HCT116 (cell line): ENCODE data around the gene UBE2G2. TPM values are rescaled to one million over a fixed set of nuclear protein-coding genes. Genes with fewer than 3 reads are reported as not detected.

ENCODE experiments used
- ATAC-seq: fragments of 200-7000 bp; cut with Tn5 transposase; 2 replicates; pipeline ENCODE4 v1.9.1; 2020; ENCODE audit warnings: mild to moderate bottlenecking, moderate library complexity
- BruUV-seq: library from RNA; stranded (reverse); fragments of 400-500 nt; replicated peaks from 2 replicates; lab custom pipeline; 2021; lab: Mats Ljungman, UMichigan
- CTCF ChIA-PET: fragments of 300-600 bp; sonication (Branson Sonifier 250); formaldehyde crosslinking; loops from one replicate; lab custom pipeline; 2021; ENCODE audit warnings: antibody characterized with exemption; lab: Charles Lee
- POLR2A ChIA-PET: fragments of 300-600, 350-600 bp; sonication (Branson Sonifier 250); formaldehyde crosslinking; loops from one replicate; lab custom pipeline; 2021; ENCODE audit warnings: antibody characterized with exemption; lab: Charles Lee
- RAD21 ChIA-PET, 2 experiments: fragments of 300-600 bp; sonication (Branson Sonifier 250); formaldehyde crosslinking; loops; one replicate each; lab custom pipeline; 2023; ENCODE audit warnings: low total read pairs in 2 of 2; ENCODE audit not compliant: uncharacterized antibody in 2 of 2, unreplicated experiment in 2 of 2, low non-redundant PET in 1 of 2; lab: Charles Lee
- DNase-seq: peaks from one replicate; pipeline ENCODE4 v3.0.0-alpha.2; 2010; ENCODE audit warnings: low read depth, low spot score
- H2AFZ ChIP-seq: fragments of 200-600 bp; shearing (Covaris generic), sonication (generic); 2 replicates; pipeline ENCODE4 v1.6.1; 2017; ENCODE audit warnings: low read depth, mixed run types, mixed read lengths, antibody characterized with exemption, low read length; ENCODE audit not compliant: poor library complexity, severe bottlenecking
- H3K27ac ChIP-seq: 2 replicates; pipeline ENCODE4 v1.5.1; 2012; ENCODE audit warnings: low read depth, low read length
- H3K27me3 ChIP-seq: fragments of 200-600 bp; sonication (generic); 2 replicates; pipeline ENCODE4 v1.6.1; 2016; ENCODE audit warnings: mixed run types, low read length, mixed read lengths; ENCODE audit not compliant: insufficient read depth
- H3K36me3 ChIP-seq, 2 experiments: fragments of 200-500 bp in 1 of 2; fragments of 200-600 bp in 1 of 2; sonication (Bioruptor generic) in 1 of 2; sonication (generic) in 1 of 2; 2 replicates each; pipeline versions ENCODE4 v1.5.1 to v1.6.1; 2014 to 2016; ENCODE audit warnings: low read length in 2 of 2, inconsistent platforms in 1 of 2, mixed read lengths in 1 of 2, mixed run types in 1 of 2; ENCODE audit not compliant: insufficient read depth in 2 of 2, control insufficient read depth in 1 of 2
- H3K4me1 ChIP-seq, 2 experiments: fragments of 200-600 bp in 1 of 2; sonication (generic) in 1 of 2; 2 replicates each; pipeline versions ENCODE4 v1.5.1 to v1.6.1; 2012 to 2017; ENCODE audit warnings: low read length in 2 of 2, inconsistent platforms in 1 of 2, mild to moderate bottlenecking in 1 of 2, mixed read lengths in 1 of 2, mixed run types in 1 of 2, moderate library complexity in 1 of 2; ENCODE audit not compliant: insufficient read depth in 2 of 2, control insufficient read depth in 1 of 2
- H3K4me2 ChIP-seq: fragments of 200-600 bp; sonication (generic); 2 replicates; pipeline ENCODE4 v1.6.1; 2017; ENCODE audit warnings: mixed run types, low read length, mixed read lengths
- H3K4me3 ChIP-seq, 2 experiments: fragments of 200-600 bp in 1 of 2; sonication (generic) in 1 of 2; replicated peaks in 1 of 2; 2 replicates each; pipeline ENCODE4 v1.5.1; 2011 to 2016; ENCODE audit warnings: low read length in 2 of 2, control low read depth in 1 of 2, low read depth in 1 of 2, mild to moderate bottlenecking in 1 of 2, mixed read lengths in 1 of 2, mixed run types in 1 of 2
- H3K79me2 ChIP-seq: fragments of 200-600 bp; sonication (generic); 2 replicates; pipeline ENCODE4 v1.6.1; 2017; ENCODE audit warnings: mild to moderate bottlenecking, mixed run types, low read length, moderate library complexity, mixed read lengths; ENCODE audit not compliant: insufficient read depth
- H3K9ac ChIP-seq: fragments of 200-600 bp; sonication (generic); 2 replicates; pipeline ENCODE4 v1.6.1; 2016; ENCODE audit warnings: low read length, mixed read lengths
- H3K9me2 ChIP-seq: fragments of 200-600 bp; sonication (generic), shearing (Covaris generic); 2 replicates; pipeline ENCODE4 v1.6.1; 2017; ENCODE audit warnings: mixed run types, mild to moderate bottlenecking, moderate library complexity; ENCODE audit not compliant: insufficient read depth
- H3K9me3 ChIP-seq, 2 experiments: fragments of 200-500 bp in 1 of 2; fragments of 200-600 bp in 1 of 2; sonication (Bioruptor generic) in 1 of 2; sonication (generic) in 1 of 2; 2 replicates each; pipeline ENCODE4 v1.6.1; 2014 to 2017; ENCODE audit warnings: low read length in 2 of 2, mixed read lengths in 2 of 2, inconsistent platforms in 1 of 2, low read depth in 1 of 2, mild to moderate bottlenecking in 1 of 2, mixed run types in 1 of 2, moderate library complexity in 1 of 2; ENCODE audit not compliant: control insufficient read depth in 1 of 2, insufficient read depth in 1 of 2
- H4K20me1 ChIP-seq: fragments of 200-600 bp; sonication (generic), shearing (Covaris generic); 2 replicates; pipeline ENCODE4 v1.6.1; 2017; ENCODE audit warnings: mixed run types, mild to moderate bottlenecking, moderate library complexity; ENCODE audit not compliant: insufficient read depth
- CBX3 ChIP-seq: IDR thresholded peaks from 2 replicates; pipeline ENCODE4 v1.6.1; 2012; ENCODE audit warnings: low read depth
- EGR1 ChIP-seq: IDR thresholded peaks from 2 replicates; pipeline ENCODE4 v1.6.1; 2012; ENCODE audit warnings: low read depth
- ELF1 ChIP-seq: IDR thresholded peaks from 2 replicates; pipeline ENCODE4 v1.6.1; 2012; ENCODE audit warnings: low read depth, borderline replicate concordance
- EZH2 ChIP-seq: fragments of 200-600 bp; sonication (generic); IDR thresholded peaks from 2 replicates; pipeline ENCODE4 v1.6.1; 2017; ENCODE audit warnings: antibody characterized with exemption, mixed run types
- EZH2phosphoT487 ChIP-seq: fragments of 200-600 bp; IDR thresholded peaks from 2 replicates; pipeline ENCODE4 v1.6.1; 2018; ENCODE audit warnings: antibody characterized with exemption, borderline replicate concordance
- JUND ChIP-seq: IDR thresholded peaks from 2 replicates; pipeline ENCODE4 v1.6.1; 2012
- MAX ChIP-seq: IDR thresholded peaks from 2 replicates; pipeline ENCODE4 v1.6.1; 2012
- POLR2A ChIP-seq: IDR thresholded peaks from 2 replicates; pipeline ENCODE4 v1.7.0; 2011; ENCODE audit warnings: borderline replicate concordance; ENCODE audit not compliant: insufficient read depth, insufficient read length; ENCODE audit errors: extremely low read depth
- POLR2AphosphoS5 ChIP-seq: IDR thresholded peaks from 2 replicates; pipeline ENCODE4 v1.6.1; 2011; ENCODE audit warnings: mild to moderate bottlenecking, low read depth, low read length, moderate library complexity
- RAD21 ChIP-seq: IDR thresholded peaks from 2 replicates; pipeline ENCODE4 v1.6.1; 2012; ENCODE audit warnings: low read depth, mild to moderate bottlenecking
- SRF ChIP-seq: IDR thresholded peaks from 2 replicates; pipeline ENCODE4 v1.6.1; 2012; ENCODE audit warnings: low read depth
- TCF7L2 ChIP-seq: IDR thresholded peaks from 2 replicates; pipeline ENCODE4 v1.7.0; 2011; ENCODE audit warnings: borderline replicate concordance, inconsistent platforms; ENCODE audit not compliant: insufficient read depth, insufficient read length; ENCODE audit errors: extremely low read depth
- ZBTB33 ChIP-seq: IDR thresholded peaks from 2 replicates; pipeline ENCODE4 v1.6.1; 2011; ENCODE audit warnings: mild to moderate bottlenecking, low read length, moderate library complexity; ENCODE audit not compliant: insufficient replicate concordance; ENCODE audit errors: extremely low read depth
- ZFX ChIP-seq: fragments of 450-650 bp; IDR thresholded peaks from 2 replicates; pipeline ENCODE4 v1.6.1; 2017
- ZNF274 ChIP-seq: fragments of 200-500 bp; sonication (Bioruptor generic); IDR thresholded peaks from 2 replicates; pipeline ENCODE4 v1.6.1; 2014; ENCODE audit warnings: mild to moderate bottlenecking, low read depth, low read length, inconsistent platforms
- intact Hi-C: fragments of 100-400 bp; cut with micrococcal nuclease; formaldehyde crosslinking; loops from 2 replicates; pipeline ENCODE4 v1.10.0; 2022
- total RNA-seq: library from RNA; stranded (reverse); gene quantifications from one replicate; pipeline ENCODE4 v1.2.1, GENCODE V29; 2021; ENCODE audit not compliant: unreplicated experiment
- TF ChIP-seq, protein P1 (sequence below): IDR thresholded peaks from 2 replicates; pipeline ENCODE4 v1.6.1; 2012; ENCODE audit warnings: low read depth
- TF ChIP-seq, protein P2 (sequence below): IDR thresholded peaks from 2 replicates; pipeline ENCODE4 v1.6.1; 2012

Gene UBE2G2
- total RNA-seq, 1 experiment from 2014 or later: 86.5 TPM

- BruUV-seq: no TSS peak
Observed at GRCh38 chr21:44724926-44725325, 76.7 kb downstream of the UBE2G2 start.

More at GRCh38 chr21:44724926-44725325, 76.7 kb downstream of the UBE2G2 start:
- H3K4me3 ChIP-seq: no peak overlapping the region
- H3K9ac ChIP-seq: no peak overlapping the region
- no peak for DNase-seq
- ChIA-PET POLR2A (no interaction called here), CTCF (no interaction called here), RAD21 (no interaction called here)
- no peaks in the 10 kb centered on the region for H3K4me1 ChIP-seq
- no peak overlapping the region for H3K4me2 ChIP-seq
- no peak overlapping the region for H2AFZ ChIP-seq
- intact Hi-C loops: no loop called here
- no peaks in the 10 kb centered on the region for H4K20me1 ChIP-seq
- H3K9me3 ChIP-seq: no peaks in the 10 kb centered on the region
- H3K36me3 ChIP-seq: no peaks in the 10 kb centered on the region
- H3K27me3 ChIP-seq: no peaks in the 10 kb centered on the region
- H3K9me2 ChIP-seq: no peaks in the 10 kb centered on the region
- H3K27ac ChIP-seq: no peak overlapping the region
- TF ChIP-seq POLR2AphosphoS5: no peak
- TF ChIP-seq CBX3: no peak
- no peak for TF ChIP-seq ZNF274
- no peak for TF ChIP-seq ZBTB33
- no peak for TF ChIP-seq TCF7L2
- TF ChIP-seq, protein P1, sequence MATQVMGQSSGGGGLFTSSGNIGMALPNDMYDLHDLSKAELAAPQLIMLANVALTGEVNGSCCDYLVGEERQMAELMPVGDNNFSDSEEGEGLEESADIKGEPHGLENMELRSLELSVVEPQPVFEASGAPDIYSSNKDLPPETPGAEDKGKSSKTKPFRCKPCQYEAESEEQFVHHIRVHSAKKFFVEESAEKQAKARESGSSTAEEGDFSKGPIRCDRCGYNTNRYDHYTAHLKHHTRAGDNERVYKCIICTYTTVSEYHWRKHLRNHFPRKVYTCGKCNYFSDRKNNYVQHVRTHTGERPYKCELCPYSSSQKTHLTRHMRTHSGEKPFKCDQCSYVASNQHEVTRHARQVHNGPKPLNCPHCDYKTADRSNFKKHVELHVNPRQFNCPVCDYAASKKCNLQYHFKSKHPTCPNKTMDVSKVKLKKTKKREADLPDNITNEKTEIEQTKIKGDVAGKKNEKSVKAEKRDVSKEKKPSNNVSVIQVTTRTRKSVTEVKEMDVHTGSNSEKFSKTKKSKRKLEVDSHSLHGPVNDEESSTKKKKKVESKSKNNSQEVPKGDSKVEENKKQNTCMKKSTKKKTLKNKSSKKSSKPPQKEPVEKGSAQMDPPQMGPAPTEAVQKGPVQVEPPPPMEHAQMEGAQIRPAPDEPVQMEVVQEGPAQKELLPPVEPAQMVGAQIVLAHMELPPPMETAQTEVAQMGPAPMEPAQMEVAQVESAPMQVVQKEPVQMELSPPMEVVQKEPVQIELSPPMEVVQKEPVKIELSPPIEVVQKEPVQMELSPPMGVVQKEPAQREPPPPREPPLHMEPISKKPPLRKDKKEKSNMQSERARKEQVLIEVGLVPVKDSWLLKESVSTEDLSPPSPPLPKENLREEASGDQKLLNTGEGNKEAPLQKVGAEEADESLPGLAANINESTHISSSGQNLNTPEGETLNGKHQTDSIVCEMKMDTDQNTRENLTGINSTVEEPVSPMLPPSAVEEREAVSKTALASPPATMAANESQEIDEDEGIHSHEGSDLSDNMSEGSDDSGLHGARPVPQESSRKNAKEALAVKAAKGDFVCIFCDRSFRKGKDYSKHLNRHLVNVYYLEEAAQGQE: no peak
- no peak for TF ChIP-seq EZH2phosphoT487
- no peak for TF ChIP-seq MAX
- TF ChIP-seq EZH2: no peak
- TF ChIP-seq ELF1: no peak
- no peak for TF ChIP-seq SRF
- no peak for TF ChIP-seq POLR2A
- no peak for TF ChIP-seq ZFX
- TF ChIP-seq, protein P2, sequence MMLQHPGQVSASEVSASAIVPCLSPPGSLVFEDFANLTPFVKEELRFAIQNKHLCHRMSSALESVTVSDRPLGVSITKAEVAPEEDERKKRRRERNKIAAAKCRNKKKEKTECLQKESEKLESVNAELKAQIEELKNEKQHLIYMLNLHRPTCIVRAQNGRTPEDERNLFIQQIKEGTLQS: no peak
- TF ChIP-seq EGR1: no peak
- TF ChIP-seq JUND: no peak
- no peak for TF ChIP-seq RAD21
- no peaks in the 10 kb centered on the region for H3K79me2 ChIP-seq
- no peak for ATAC-seq
